IMR-90 (cell line): Measurements from ENCODE around the gene MYO1D. TPM values are rescaled to one million over a fixed set of nuclear protein-coding genes. Genes with fewer than 3 reads are reported as not detected.

Experiments
- ATAC-seq: fragments of 200-7000 bp; cut with Tn5 transposase; 2 replicates; pipeline ENCODE4 v1.9.1; 2020; ENCODE audit warnings: low read depth, mild to moderate bottlenecking, moderate library complexity
- BruUV-seq: library from RNA; stranded (reverse); fragments of 400-500 nt; replicated peaks from 2 replicates; lab custom pipeline; 2021; lab: Mats Ljungman, UMichigan
- CTCF ChIA-PET: fragments of 300-600 bp; formaldehyde crosslinking; extraction: SDS; loops from one replicate; lab custom pipeline; 2021; ENCODE audit warnings: antibody characterized with exemption; lab: Yijun Ruan, JAX
- POLR2A ChIA-PET: fragments of 300-600 bp; sonication (Branson Sonifier 250); formaldehyde crosslinking; loops from one replicate; lab custom pipeline; 2022; ENCODE audit warnings: antibody characterized with exemption; ENCODE audit not compliant: unreplicated experiment; lab: Charles Lee
- DNase-seq: peaks from one replicate; pipeline ENCODE4 v3.0.0; 2013
- H2AFZ ChIP-seq: replicated peaks from 2 replicates; pipeline ENCODE3; 2013; ENCODE audit warnings: low read length, mild to moderate bottlenecking; ENCODE audit not compliant: poor library complexity
- H2AK5ac ChIP-seq: 2 replicates; pipeline ENCODE4 v1.6.1; 2013; ENCODE audit warnings: low read depth, low read length, inconsistent platforms
- H2AK9ac ChIP-seq: replicated peaks from 2 replicates; pipeline ENCODE3; 2013; ENCODE audit warnings: mild to moderate bottlenecking, low read depth, low read length, moderate library complexity; ENCODE audit not compliant: poor library complexity
- H2BK120ac ChIP-seq: 2 replicates; pipeline ENCODE4 v1.6.1; 2013; ENCODE audit warnings: low read depth, low read length, inconsistent platforms
- H2BK15ac ChIP-seq: 3 replicates; pipeline ENCODE4 v1.6.1; 2013; ENCODE audit warnings: low read depth, low read length, inconsistent platforms
- H2BK20ac ChIP-seq: 2 replicates; pipeline ENCODE4 v1.6.1; 2013; ENCODE audit warnings: low read depth, mild to moderate bottlenecking, inconsistent platforms, low read length, moderate library complexity
- H2BK5ac ChIP-seq: 2 replicates; pipeline ENCODE4 v1.6.1; 2013; ENCODE audit warnings: mild to moderate bottlenecking, low read depth, low read length, inconsistent platforms; ENCODE audit not compliant: poor library complexity, severe bottlenecking
- H3K14ac ChIP-seq: replicated peaks from 2 replicates; pipeline ENCODE4 v1.6.1; 2013; ENCODE audit warnings: low read depth, low read length, inconsistent platforms
- H3K18ac ChIP-seq: 2 replicates; pipeline ENCODE4 v1.6.1; 2013; ENCODE audit warnings: low read depth, low read length, control low read depth
- H3K23ac ChIP-seq: 2 replicates; pipeline ENCODE4 v1.6.1; 2013; ENCODE audit warnings: low read depth, low read length, inconsistent platforms
- H3K27ac ChIP-seq: 2 replicates; pipeline ENCODE4 v1.5.1; 2013; ENCODE audit warnings: mild to moderate bottlenecking, control low read depth, low read length; ENCODE audit not compliant: insufficient read depth
- H3K27me3 ChIP-seq: 2 replicates; pipeline ENCODE4 v1.6.1; 2013; ENCODE audit warnings: low read length; ENCODE audit not compliant: control insufficient read depth, insufficient read depth
- H3K36me3 ChIP-seq: 2 replicates; pipeline ENCODE4 v1.6.1; 2013; ENCODE audit warnings: low read length, mixed read lengths; ENCODE audit not compliant: control insufficient read depth, insufficient read depth
- H3K4ac ChIP-seq: 2 replicates; pipeline ENCODE4 v1.6.1; 2013; ENCODE audit warnings: low read depth, low read length, inconsistent platforms
- H3K4me1 ChIP-seq: 2 replicates; pipeline ENCODE4 v1.6.1; 2013; ENCODE audit warnings: low read length, mixed read lengths; ENCODE audit not compliant: control insufficient read depth, insufficient read depth
- H3K4me2 ChIP-seq: 2 replicates; pipeline ENCODE4 v1.6.1; 2013; ENCODE audit warnings: low read depth, mild to moderate bottlenecking, control low read depth, low read length, moderate library complexity
- H3K4me3 ChIP-seq: 2 replicates; pipeline ENCODE4 v1.5.1; 2013; ENCODE audit warnings: low read depth, mild to moderate bottlenecking, control low read depth, low read length, moderate library complexity; ENCODE audit not compliant: insufficient read depth
- H3K56ac ChIP-seq: 2 replicates; pipeline ENCODE4 v1.6.1; 2013; ENCODE audit warnings: low read length, inconsistent platforms; ENCODE audit not compliant: insufficient read depth; ENCODE audit errors: extremely low read depth
- H3K79me1 ChIP-seq, 2 experiments: 2 replicates each; pipeline ENCODE4 v1.6.1; 2013; ENCODE audit warnings: low read length in 2 of 2, inconsistent platforms in 1 of 2, low read depth in 1 of 2
- H3K9ac ChIP-seq: 2 replicates; pipeline ENCODE4 v1.6.1; 2013; ENCODE audit warnings: low read depth, low read length, control low read depth
- H3K9me1 ChIP-seq: 2 replicates; pipeline ENCODE4 v1.6.1; 2013; ENCODE audit warnings: low read length, inconsistent platforms; ENCODE audit not compliant: insufficient read depth
- H3K9me3 ChIP-seq: 2 replicates; pipeline ENCODE4 v1.6.1; 2013; ENCODE audit warnings: low read length; ENCODE audit not compliant: control insufficient read depth, insufficient read depth
- H4K20me1 ChIP-seq: 2 replicates; pipeline ENCODE4 v1.6.1; 2013; ENCODE audit warnings: low read length, inconsistent platforms; ENCODE audit not compliant: insufficient read depth
- H4K5ac ChIP-seq: 2 replicates; pipeline ENCODE4 v1.6.1; 2013; ENCODE audit warnings: mild to moderate bottlenecking, low read depth, low read length, control low read depth
- H4K8ac ChIP-seq, 2 experiments: 2 replicates each; pipeline ENCODE4 v1.6.1; 2013; ENCODE audit warnings: low read depth in 2 of 2, low read length in 2 of 2, control low read depth in 1 of 2, inconsistent platforms in 1 of 2
- H4K91ac ChIP-seq: 2 replicates; pipeline ENCODE4 v1.6.1; 2013; ENCODE audit warnings: low read depth, low read length, inconsistent platforms; ENCODE audit not compliant: insufficient read depth
- BHLHE40 ChIP-seq: fragments of 150-350 bp; IDR thresholded peaks from 2 replicates; pipeline ENCODE4 v1.6.1; 2016; ENCODE audit warnings: mild to moderate bottlenecking, low read depth, low read length
- CEBPB ChIP-seq: IDR thresholded peaks from 2 replicates; pipeline ENCODE4 v1.6.1; 2012; ENCODE audit warnings: low read depth, low read length, improper control_type of control experiment
- MAZ ChIP-seq: IDR thresholded peaks from 2 replicates; pipeline ENCODE4 v1.6.1; 2012; ENCODE audit warnings: low read depth, mild to moderate bottlenecking, low read length, improper control_type of control experiment, moderate library complexity, borderline replicate concordance
- MXI1 ChIP-seq: IDR thresholded peaks from 2 replicates; pipeline ENCODE4 v1.6.1; 2012; ENCODE audit warnings: low read depth, mild to moderate bottlenecking, low read length, moderate library complexity, borderline replicate concordance
- SMC3 ChIP-seq: fragments of 150-350 bp; IDR thresholded peaks from 2 replicates; pipeline ENCODE4 v1.6.1; 2016; ENCODE audit warnings: low read depth, mild to moderate bottlenecking, antibody characterized with exemption, low read length, moderate library complexity
- WGBS, 2 experiments: methylation state at CpG; one replicate each; pipeline versions ENCODE4 v1.1.5 to v1.1.7; 2013; ENCODE audit warnings: missing lambda C conversion rate in 2 of 2; ENCODE audit not compliant: insufficient read length in 1 of 2; ENCODE audit errors: extremely low coverage in 2 of 2; 5-methylcytosine and 5-hydroxymethylcytosine counted together
- dilution Hi-C: fragments of 300-500 bp; cut with HindIII; formaldehyde crosslinking; loops from one replicate; pipeline ENCODE4 v1.14.3; 2018; ENCODE audit warnings: low sequenced_read_pairs; ENCODE audit not compliant: unreplicated experiment
- in situ Hi-C: fragments of 300-500 bp; cut with MboI; formaldehyde crosslinking; loops from 3 replicates; pipeline ENCODE4 v1.14.3; 2019; ENCODE audit warnings: low sequenced_read_pairs, inconsistent platforms, mixed read lengths
- intact Hi-C: fragments of 100-400 bp; cut with micrococcal nuclease; formaldehyde crosslinking; loops from 2 replicates; pipeline ENCODE4 v1.10.0; 2022
- polyA plus RNA-seq, 3 experiments: library from polyadenylated mRNA; depleted of rRNA; stranded (reverse); fragments of >200 nt; gene quantifications; 2 replicates each; pipeline ENCODE4 v1.2.3, GENCODE V29; 2012; ENCODE audit warnings: low replicate concordance in 1 of 3
- total RNA-seq: library from RNA; depleted of rRNA; stranded (reverse); fragments of >200 nt; gene quantifications from 2 replicates; pipeline ENCODE4 v1.2.3, GENCODE V29; 2012

Gene MYO1D
- total and polyA plus RNA-seq, 2 of the 4 experiments (the other 2 are of a cell fraction), result 0.63 to 0.90 TPM

- Histone ChIP-seq H3K79me1 (no peaks in the 10 kb centered on the region), H3K14ac (no peak overlapping the region), H2BK120ac (no peak overlapping the region), H3K4me1 (peaks cover 2% of the 10 kb centered on the region; the same call in 1 of the 2 replicates), H4K8ac (no peak overlapping the region), H3K9ac (no peak overlapping the region), H2AFZ (no peak overlapping the region), H2BK5ac (no peak overlapping the region), H3K27me3 (peaks cover 5% of the 10 kb centered on the region; the same call in 1 of the 2 replicates), H3K36me3 (no peaks in the 10 kb centered on the region), H3K4me3 (no peak overlapping the region), H4K91ac (no peak overlapping the region), H3K23ac (no peak overlapping the region), H4K20me1 (no peaks in the 10 kb centered on the region), H2AK5ac (no peak overlapping the region), H3K4ac (no peak overlapping the region), H3K4me2 (no peak overlapping the region), H3K9me3 (no peaks in the 10 kb centered on the region), H2AK9ac (no peak overlapping the region), H3K27ac (no peak overlapping the region), H2BK20ac (no peak overlapping the region), H4K5ac (no peak overlapping the region), H2BK15ac (no peak overlapping the region), H3K9me1 (no peaks in the 10 kb centered on the region; the same call in 1 of the 2 replicates), H3K56ac (no peak overlapping the region), H3K18ac (no peak overlapping the region)
- ATAC-seq, result no peak
- BruUV-seq, result no TSS peak
- TF ChIP-seq BHLHE40 (no peak), MXI1 (no peak), SMC3 (no peak), CEBPB (no peak), MAZ (no peak)
- intact Hi-C loops (no loop called here), in situ Hi-C loops (loop anchor here (25.0 kb wide), 1 partner anchor 126 kb away; no protein-coding TSS in a partner anchor), dilution Hi-C loops (no loop called here)
- POLR2A ChIA-PET, result no interaction called here
- CTCF ChIA-PET, result interaction anchor here (2.7 kb wide), 1 partner anchor 131 kb away, joined by 9 read pairs; no protein-coding TSS in a partner anchor
- WGBS, 2 experiments, result 100% methylated on average over 1 of the region's 7 CpGs; no CpG with 5 or more reads in 1 of the 2 experiments
- DNase-seq, result no peak
These were observed 36.7 kb upstream of the MYO1D start for GRCh38 chr17:32913593-32913992.
